ENCODE measurements around the gene C3orf70. TPM values are rescaled to one million over a fixed set of nuclear protein-coding genes. Genes with fewer than 3 reads are reported as not detected.

Gene C3orf70
- total and polyA plus RNA-seq, 2 of the 8 experiments (the other 6 are each of a cell fraction or from before 2014, with no cell fraction given), result 1.7 to 2.0 TPM

DNA sequence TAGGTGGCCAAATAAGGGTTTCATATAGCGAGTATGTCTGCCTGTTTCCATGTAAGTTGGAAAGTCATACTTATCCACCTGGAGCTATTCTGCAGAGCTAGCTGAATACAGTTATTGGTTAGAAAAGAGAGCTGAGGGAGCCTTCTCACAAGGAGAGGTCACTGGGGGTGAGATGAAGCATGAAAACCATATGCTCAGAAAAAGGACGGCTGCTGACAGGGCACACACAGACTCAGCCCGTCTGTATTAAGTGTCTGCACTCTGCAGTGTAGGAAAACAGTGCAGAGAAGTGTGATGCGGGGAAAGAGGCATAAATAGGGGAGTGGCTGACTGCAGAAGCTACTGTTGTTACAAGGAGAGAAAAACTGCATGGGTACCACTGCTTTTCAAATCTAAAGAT is 58.2 kb downstream of the C3orf70 start (continued):
- TF ChIP-seq, protein P1, sequence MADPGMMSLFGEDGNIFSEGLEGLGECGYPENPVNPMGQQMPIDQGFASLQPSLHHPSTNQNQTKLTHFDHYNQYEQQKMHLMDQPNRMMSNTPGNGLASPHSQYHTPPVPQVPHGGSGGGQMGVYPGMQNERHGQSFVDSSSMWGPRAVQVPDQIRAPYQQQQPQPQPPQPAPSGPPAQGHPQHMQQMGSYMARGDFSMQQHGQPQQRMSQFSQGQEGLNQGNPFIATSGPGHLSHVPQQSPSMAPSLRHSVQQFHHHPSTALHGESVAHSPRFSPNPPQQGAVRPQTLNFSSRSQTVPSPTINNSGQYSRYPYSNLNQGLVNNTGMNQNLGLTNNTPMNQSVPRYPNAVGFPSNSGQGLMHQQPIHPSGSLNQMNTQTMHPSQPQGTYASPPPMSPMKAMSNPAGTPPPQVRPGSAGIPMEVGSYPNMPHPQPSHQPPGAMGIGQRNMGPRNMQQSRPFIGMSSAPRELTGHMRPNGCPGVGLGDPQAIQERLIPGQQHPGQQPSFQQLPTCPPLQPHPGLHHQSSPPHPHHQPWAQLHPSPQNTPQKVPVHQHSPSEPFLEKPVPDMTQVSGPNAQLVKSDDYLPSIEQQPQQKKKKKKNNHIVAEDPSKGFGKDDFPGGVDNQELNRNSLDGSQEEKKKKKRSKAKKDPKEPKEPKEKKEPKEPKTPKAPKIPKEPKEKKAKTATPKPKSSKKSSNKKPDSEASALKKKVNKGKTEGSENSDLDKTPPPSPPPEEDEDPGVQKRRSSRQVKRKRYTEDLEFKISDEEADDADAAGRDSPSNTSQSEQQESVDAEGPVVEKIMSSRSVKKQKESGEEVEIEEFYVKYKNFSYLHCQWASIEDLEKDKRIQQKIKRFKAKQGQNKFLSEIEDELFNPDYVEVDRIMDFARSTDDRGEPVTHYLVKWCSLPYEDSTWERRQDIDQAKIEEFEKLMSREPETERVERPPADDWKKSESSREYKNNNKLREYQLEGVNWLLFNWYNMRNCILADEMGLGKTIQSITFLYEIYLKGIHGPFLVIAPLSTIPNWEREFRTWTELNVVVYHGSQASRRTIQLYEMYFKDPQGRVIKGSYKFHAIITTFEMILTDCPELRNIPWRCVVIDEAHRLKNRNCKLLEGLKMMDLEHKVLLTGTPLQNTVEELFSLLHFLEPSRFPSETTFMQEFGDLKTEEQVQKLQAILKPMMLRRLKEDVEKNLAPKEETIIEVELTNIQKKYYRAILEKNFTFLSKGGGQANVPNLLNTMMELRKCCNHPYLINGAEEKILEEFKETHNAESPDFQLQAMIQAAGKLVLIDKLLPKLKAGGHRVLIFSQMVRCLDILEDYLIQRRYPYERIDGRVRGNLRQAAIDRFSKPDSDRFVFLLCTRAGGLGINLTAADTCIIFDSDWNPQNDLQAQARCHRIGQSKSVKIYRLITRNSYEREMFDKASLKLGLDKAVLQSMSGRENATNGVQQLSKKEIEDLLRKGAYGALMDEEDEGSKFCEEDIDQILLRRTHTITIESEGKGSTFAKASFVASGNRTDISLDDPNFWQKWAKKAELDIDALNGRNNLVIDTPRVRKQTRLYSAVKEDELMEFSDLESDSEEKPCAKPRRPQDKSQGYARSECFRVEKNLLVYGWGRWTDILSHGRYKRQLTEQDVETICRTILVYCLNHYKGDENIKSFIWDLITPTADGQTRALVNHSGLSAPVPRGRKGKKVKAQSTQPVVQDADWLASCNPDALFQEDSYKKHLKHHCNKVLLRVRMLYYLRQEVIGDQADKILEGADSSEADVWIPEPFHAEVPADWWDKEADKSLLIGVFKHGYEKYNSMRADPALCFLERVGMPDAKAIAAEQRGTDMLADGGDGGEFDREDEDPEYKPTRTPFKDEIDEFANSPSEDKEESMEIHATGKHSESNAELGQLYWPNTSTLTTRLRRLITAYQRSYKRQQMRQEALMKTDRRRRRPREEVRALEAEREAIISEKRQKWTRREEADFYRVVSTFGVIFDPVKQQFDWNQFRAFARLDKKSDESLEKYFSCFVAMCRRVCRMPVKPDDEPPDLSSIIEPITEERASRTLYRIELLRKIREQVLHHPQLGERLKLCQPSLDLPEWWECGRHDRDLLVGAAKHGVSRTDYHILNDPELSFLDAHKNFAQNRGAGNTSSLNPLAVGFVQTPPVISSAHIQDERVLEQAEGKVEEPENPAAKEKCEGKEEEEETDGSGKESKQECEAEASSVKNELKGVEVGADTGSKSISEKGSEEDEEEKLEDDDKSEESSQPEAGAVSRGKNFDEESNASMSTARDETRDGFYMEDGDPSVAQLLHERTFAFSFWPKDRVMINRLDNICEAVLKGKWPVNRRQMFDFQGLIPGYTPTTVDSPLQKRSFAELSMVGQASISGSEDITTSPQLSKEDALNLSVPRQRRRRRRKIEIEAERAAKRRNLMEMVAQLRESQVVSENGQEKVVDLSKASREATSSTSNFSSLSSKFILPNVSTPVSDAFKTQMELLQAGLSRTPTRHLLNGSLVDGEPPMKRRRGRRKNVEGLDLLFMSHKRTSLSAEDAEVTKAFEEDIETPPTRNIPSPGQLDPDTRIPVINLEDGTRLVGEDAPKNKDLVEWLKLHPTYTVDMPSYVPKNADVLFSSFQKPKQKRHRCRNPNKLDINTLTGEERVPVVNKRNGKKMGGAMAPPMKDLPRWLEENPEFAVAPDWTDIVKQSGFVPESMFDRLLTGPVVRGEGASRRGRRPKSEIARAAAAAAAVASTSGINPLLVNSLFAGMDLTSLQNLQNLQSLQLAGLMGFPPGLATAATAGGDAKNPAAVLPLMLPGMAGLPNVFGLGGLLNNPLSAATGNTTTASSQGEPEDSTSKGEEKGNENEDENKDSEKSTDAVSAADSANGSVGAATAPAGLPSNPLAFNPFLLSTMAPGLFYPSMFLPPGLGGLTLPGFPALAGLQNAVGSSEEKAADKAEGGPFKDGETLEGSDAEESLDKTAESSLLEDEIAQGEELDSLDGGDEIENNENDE (IDR thresholded peaks at IDR 0.05; ENCODE audit: insufficient replicate concordance, low read length), result no peak
- TF ChIP-seq, protein P2, sequence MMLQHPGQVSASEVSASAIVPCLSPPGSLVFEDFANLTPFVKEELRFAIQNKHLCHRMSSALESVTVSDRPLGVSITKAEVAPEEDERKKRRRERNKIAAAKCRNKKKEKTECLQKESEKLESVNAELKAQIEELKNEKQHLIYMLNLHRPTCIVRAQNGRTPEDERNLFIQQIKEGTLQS (IDR thresholded peaks at IDR 0.05; ENCODE audit: insufficient read depth, low read depth, low read length), result no peak
- TF ChIP-seq EP300 (IDR thresholded peaks at IDR 0.05; ENCODE audit: borderline replicate concordance in 1 of 2, low read depth in 2 of 2, low read length in 2 of 2), result no peak
- TF ChIP-seq, protein P3, sequence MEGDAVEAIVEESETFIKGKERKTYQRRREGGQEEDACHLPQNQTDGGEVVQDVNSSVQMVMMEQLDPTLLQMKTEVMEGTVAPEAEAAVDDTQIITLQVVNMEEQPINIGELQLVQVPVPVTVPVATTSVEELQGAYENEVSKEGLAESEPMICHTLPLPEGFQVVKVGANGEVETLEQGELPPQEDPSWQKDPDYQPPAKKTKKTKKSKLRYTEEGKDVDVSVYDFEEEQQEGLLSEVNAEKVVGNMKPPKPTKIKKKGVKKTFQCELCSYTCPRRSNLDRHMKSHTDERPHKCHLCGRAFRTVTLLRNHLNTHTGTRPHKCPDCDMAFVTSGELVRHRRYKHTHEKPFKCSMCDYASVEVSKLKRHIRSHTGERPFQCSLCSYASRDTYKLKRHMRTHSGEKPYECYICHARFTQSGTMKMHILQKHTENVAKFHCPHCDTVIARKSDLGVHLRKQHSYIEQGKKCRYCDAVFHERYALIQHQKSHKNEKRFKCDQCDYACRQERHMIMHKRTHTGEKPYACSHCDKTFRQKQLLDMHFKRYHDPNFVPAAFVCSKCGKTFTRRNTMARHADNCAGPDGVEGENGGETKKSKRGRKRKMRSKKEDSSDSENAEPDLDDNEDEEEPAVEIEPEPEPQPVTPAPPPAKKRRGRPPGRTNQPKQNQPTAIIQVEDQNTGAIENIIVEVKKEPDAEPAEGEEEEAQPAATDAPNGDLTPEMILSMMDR (IDR thresholded peaks at IDR 0.05; ENCODE audit: control extremely low read depth in 1 of 3, insufficient read depth in 1 of 3, low read depth in 1 of 3, low read length in 3 of 3), result no peak
- TF ChIP-seq CHD2 (IDR thresholded peaks at IDR 0.05; ENCODE audit: low read length), result no peak
- no peak for TF ChIP-seq JUN (IDR thresholded peaks at IDR 0.05; ENCODE audit: low read depth, low read length)
- TF ChIP-seq SUZ12 (IDR thresholded peaks at IDR 0.05; ENCODE audit: low read length), result no peak
- TF ChIP-seq GTF2F1 (IDR thresholded peaks at IDR 0.05; ENCODE audit: borderline replicate concordance, low read depth, low read length), result no peak
